ENCODE results near the gene CYP2U1.

GRCh38 chr4:107935246-107935645, 3.9 kb downstream of the CYP2U1 start:
- no peak for TF ChIP-seq CTCF (conservative IDR thresholded peaks at IDR 0.05; ENCODE audit: low read depth in 2 of 2)
- TF ChIP-seq EZH2phosphoT487 (IDR thresholded peaks at IDR 0.05; ENCODE audit: unreplicated experiment): no peak
- TF ChIP-seq POLR2AphosphoS5 (IDR thresholded peaks at IDR 0.05; ENCODE audit: low read depth): no peak
- TF ChIP-seq EZH2 (IDR thresholded peaks at IDR 0.05; ENCODE audit: low read depth, unreplicated experiment): no peak
- TF ChIP-seq CREB1 (CRISPR knock-in tag; IDR thresholded peaks at IDR 0.05; ENCODE audit: low read depth): no peak
- TF ChIP-seq JUNB (IDR thresholded peaks at IDR 0.05; ENCODE audit: unreplicated experiment): no peak
